A549 (cell line): ENCODE results near the gene DOK6.

Experiments used
- CHD2 ChIP-seq: fragments of 150-350 bp; IDR thresholded peaks from 2 replicates; pipeline ENCODE4 v1.6.1; 2014; ENCODE audit warnings: low read length; ENCODE audit not compliant: partially characterized antibody
- CHD4 ChIP-seq: fragments of 200-600 bp; sonication (generic); IDR thresholded peaks from 2 replicates; pipeline ENCODE4 v1.6.1; 2016; ENCODE audit warnings: antibody characterized with exemption, mild to moderate bottlenecking, borderline replicate concordance
- KDM1A ChIP-seq: fragments of 200-600 bp; sonication (generic); IDR thresholded peaks from 2 replicates; pipeline ENCODE4 v1.6.1; 2016; ENCODE audit warnings: low read depth, mild to moderate bottlenecking
- MAX ChIP-seq: IDR thresholded peaks from 2 replicates; pipeline ENCODE4 v1.6.1; 2012
- SREBF2 ChIP-seq: fragments of 450-650 bp; IDR thresholded peaks from 2 replicates; pipeline ENCODE4 v1.6.1; 2014; ENCODE audit warnings: mild to moderate bottlenecking, moderate library complexity
- TF ChIP-seq, protein P1 (sequence below): fragments of 150-350 bp; IDR thresholded peaks from 2 replicates; pipeline ENCODE4 v1.6.1; 2014; ENCODE audit warnings: low read depth, mild to moderate bottlenecking, low read length
- TF ChIP-seq, protein P2 (sequence below): fragments of >200 bp; sonication (Bioruptor Twin); formaldehyde crosslinking; IDR thresholded peaks from 3 replicates; pipeline ENCODE4 v1.5.1; 2016

GRCh38 chr18:69432847-69433246 lies 32.2 kb downstream of the DOK6 start:
- TF ChIP-seq, protein P1, sequence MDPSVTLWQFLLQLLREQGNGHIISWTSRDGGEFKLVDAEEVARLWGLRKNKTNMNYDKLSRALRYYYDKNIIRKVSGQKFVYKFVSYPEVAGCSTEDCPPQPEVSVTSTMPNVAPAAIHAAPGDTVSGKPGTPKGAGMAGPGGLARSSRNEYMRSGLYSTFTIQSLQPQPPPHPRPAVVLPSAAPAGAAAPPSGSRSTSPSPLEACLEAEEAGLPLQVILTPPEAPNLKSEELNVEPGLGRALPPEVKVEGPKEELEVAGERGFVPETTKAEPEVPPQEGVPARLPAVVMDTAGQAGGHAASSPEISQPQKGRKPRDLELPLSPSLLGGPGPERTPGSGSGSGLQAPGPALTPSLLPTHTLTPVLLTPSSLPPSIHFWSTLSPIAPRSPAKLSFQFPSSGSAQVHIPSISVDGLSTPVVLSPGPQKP, result no peak
- TF ChIP-seq CHD4, result no peak
- no peak for TF ChIP-seq KDM1A
- TF ChIP-seq, protein P2, sequence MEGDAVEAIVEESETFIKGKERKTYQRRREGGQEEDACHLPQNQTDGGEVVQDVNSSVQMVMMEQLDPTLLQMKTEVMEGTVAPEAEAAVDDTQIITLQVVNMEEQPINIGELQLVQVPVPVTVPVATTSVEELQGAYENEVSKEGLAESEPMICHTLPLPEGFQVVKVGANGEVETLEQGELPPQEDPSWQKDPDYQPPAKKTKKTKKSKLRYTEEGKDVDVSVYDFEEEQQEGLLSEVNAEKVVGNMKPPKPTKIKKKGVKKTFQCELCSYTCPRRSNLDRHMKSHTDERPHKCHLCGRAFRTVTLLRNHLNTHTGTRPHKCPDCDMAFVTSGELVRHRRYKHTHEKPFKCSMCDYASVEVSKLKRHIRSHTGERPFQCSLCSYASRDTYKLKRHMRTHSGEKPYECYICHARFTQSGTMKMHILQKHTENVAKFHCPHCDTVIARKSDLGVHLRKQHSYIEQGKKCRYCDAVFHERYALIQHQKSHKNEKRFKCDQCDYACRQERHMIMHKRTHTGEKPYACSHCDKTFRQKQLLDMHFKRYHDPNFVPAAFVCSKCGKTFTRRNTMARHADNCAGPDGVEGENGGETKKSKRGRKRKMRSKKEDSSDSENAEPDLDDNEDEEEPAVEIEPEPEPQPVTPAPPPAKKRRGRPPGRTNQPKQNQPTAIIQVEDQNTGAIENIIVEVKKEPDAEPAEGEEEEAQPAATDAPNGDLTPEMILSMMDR, result no peak
- TF ChIP-seq CHD2, result no peak
- no peak for TF ChIP-seq SREBF2
- TF ChIP-seq MAX, result no peak
